HEK293 (cell line): ENCODE data around the gene MOV10L1.

Experiments used
- BCL11A ChIP-seq: fragments of 450-650 bp; formaldehyde crosslinking; IDR thresholded peaks from 2 replicates; pipeline ENCODE4 v1.5.1; 2016; ENCODE audit warnings: low read depth, missing biosample characterization, missing genetic modification characterization
- BCL11B ChIP-seq: fragments of 450-650 bp; formaldehyde crosslinking; IDR thresholded peaks from 2 replicates; pipeline ENCODE4 v1.5.1; 2016; ENCODE audit warnings: low read depth, missing biosample characterization, missing genetic modification characterization
- GLIS2 ChIP-seq: fragments of 450-650 bp; formaldehyde crosslinking; IDR thresholded peaks from 2 replicates; pipeline ENCODE4 v1.5.1; 2016; ENCODE audit warnings: missing biosample characterization, missing genetic modification characterization
- KLF9 ChIP-seq: fragments of 450-650 bp; formaldehyde crosslinking; IDR thresholded peaks from 2 replicates; pipeline ENCODE4 v1.5.1; 2016; ENCODE audit warnings: missing biosample characterization, missing genetic modification characterization, low read depth
- OSR2 ChIP-seq: fragments of 450-650 bp; formaldehyde crosslinking; IDR thresholded peaks from 2 replicates; pipeline ENCODE4 v1.5.1; 2016; ENCODE audit warnings: missing biosample characterization, missing genetic modification characterization
- SCRT1 ChIP-seq: fragments of 450-650 bp; formaldehyde crosslinking; IDR thresholded peaks from 2 replicates; pipeline ENCODE4 v1.5.1; 2016; ENCODE audit warnings: missing biosample characterization, missing genetic modification characterization, borderline replicate concordance
- SP2 ChIP-seq: fragments of 450-650 bp; formaldehyde crosslinking; IDR thresholded peaks from 2 replicates; pipeline ENCODE4 v1.5.1; 2016; ENCODE audit warnings: missing biosample characterization, missing genetic modification characterization
- SP7 ChIP-seq: fragments of 450-650 bp; formaldehyde crosslinking; IDR thresholded peaks from 2 replicates; pipeline ENCODE4 v1.5.1; 2016; ENCODE audit warnings: missing biosample characterization, missing genetic modification characterization
- TCF7L2 ChIP-seq: IDR thresholded peaks from 2 replicates; pipeline ENCODE4 v1.6.1; 2011; ENCODE audit warnings: low read depth, mild to moderate bottlenecking, inconsistent platforms, low read length, moderate library complexity, borderline replicate concordance
- ZBTB21 ChIP-seq: fragments of 450-650 bp; formaldehyde crosslinking; IDR thresholded peaks from 2 replicates; pipeline ENCODE4 v1.5.1; 2017; ENCODE audit warnings: missing biosample characterization, missing genetic modification characterization
- ZBTB8A ChIP-seq: fragments of 450-650 bp; formaldehyde crosslinking; IDR thresholded peaks from 2 replicates; pipeline ENCODE4 v1.5.1; 2016; ENCODE audit warnings: missing biosample characterization, missing genetic modification characterization
- ZFP41 ChIP-seq: fragments of 450-650 bp; formaldehyde crosslinking; IDR thresholded peaks from 2 replicates; pipeline ENCODE4 v1.5.1; 2016; ENCODE audit warnings: missing biosample characterization, missing genetic modification characterization, borderline replicate concordance
- ZNF169 ChIP-seq: fragments of 450-650 bp; formaldehyde crosslinking; IDR thresholded peaks from 2 replicates; pipeline ENCODE4 v1.5.1; 2016; ENCODE audit warnings: missing biosample characterization, missing genetic modification characterization
- ZNF2 ChIP-seq: fragments of 450-650 bp; formaldehyde crosslinking; IDR thresholded peaks from 2 replicates; pipeline ENCODE4 v1.5.1; 2016; ENCODE audit warnings: missing biosample characterization, missing genetic modification characterization
- ZNF211 ChIP-seq: fragments of 450-650 bp; formaldehyde crosslinking; IDR thresholded peaks from 2 replicates; pipeline ENCODE4 v1.5.1; 2016; ENCODE audit warnings: low read depth, missing biosample characterization, missing genetic modification characterization
- ZNF274 ChIP-seq, 2 experiments: fragments of 200-500 bp in 1 of 2; fragments of 450-650 bp in 1 of 2; sonication (Bioruptor generic) in 1 of 2; formaldehyde crosslinking in 1 of 2; IDR thresholded peaks; 2 replicates each; pipeline versions ENCODE4 v1.5.1 to v1.6.1; 2014 to 2016; ENCODE audit warnings: borderline replicate concordance in 1 of 2, inconsistent platforms in 1 of 2, low read length in 1 of 2, missing biosample characterization in 1 of 2, missing genetic modification characterization in 1 of 2
- ZNF530 ChIP-seq: fragments of 450-650 bp; formaldehyde crosslinking; IDR thresholded peaks from 2 replicates; pipeline ENCODE4 v1.5.1; 2016; ENCODE audit warnings: low read depth, missing biosample characterization, missing genetic modification characterization
- ZNF555 ChIP-seq: fragments of 450-650 bp; formaldehyde crosslinking; conservative IDR thresholded peaks from 2 replicates; pipeline ENCODE4 v1.5.1; 2017; ENCODE audit warnings: missing biosample characterization, mild to moderate bottlenecking, missing genetic modification characterization, inconsistent platforms
- ZNF571 ChIP-seq: fragments of 450-650 bp; formaldehyde crosslinking; IDR thresholded peaks from 2 replicates; pipeline ENCODE4 v1.5.0; 2017; ENCODE audit warnings: missing biosample characterization, missing genetic modification characterization
- ZNF677 ChIP-seq: fragments of 450-650 bp; IDR thresholded peaks from 2 replicates; pipeline ENCODE4 v1.5.0; 2018; ENCODE audit warnings: missing biosample characterization, mild to moderate bottlenecking, missing genetic modification characterization, moderate library complexity
- ZNF76 ChIP-seq: fragments of 450-650 bp; formaldehyde crosslinking; IDR thresholded peaks from 2 replicates; pipeline ENCODE4; 2016; ENCODE audit warnings: low read depth, missing biosample characterization, missing genetic modification characterization, borderline replicate concordance
- ZNF837 ChIP-seq: fragments of 450-650 bp; formaldehyde crosslinking; IDR thresholded peaks from 2 replicates; pipeline ENCODE4 v1.5.1; 2016; ENCODE audit warnings: missing biosample characterization, missing genetic modification characterization
- TF ChIP-seq, protein P1 (sequence below): fragments of 450-650 bp; formaldehyde crosslinking; IDR thresholded peaks from 2 replicates; pipeline ENCODE4 v1.5.1; 2017; ENCODE audit warnings: missing biosample characterization, missing genetic modification characterization
- TF ChIP-seq, protein P2 (sequence below): fragments of 450-650 bp; formaldehyde crosslinking; IDR thresholded peaks from 2 replicates; pipeline ENCODE4 v1.5.1; 2016; ENCODE audit warnings: missing biosample characterization, missing genetic modification characterization, borderline replicate concordance
- TF ChIP-seq, protein P3 (sequence below): fragments of 450-650 bp; formaldehyde crosslinking; IDR thresholded peaks from 2 replicates; pipeline ENCODE4 v1.5.1; 2016; ENCODE audit warnings: missing biosample characterization, missing genetic modification characterization
- TF ChIP-seq, protein P4 (sequence below): fragments of 450-650 bp; formaldehyde crosslinking; IDR thresholded peaks from 2 replicates; pipeline ENCODE4 v1.5.1; 2016; ENCODE audit warnings: missing biosample characterization, missing genetic modification characterization
- TF ChIP-seq, protein P5 (sequence below): fragments of 450-650 bp; formaldehyde crosslinking; IDR thresholded peaks from 2 replicates; pipeline ENCODE4 v1.5.1; 2016; ENCODE audit warnings: missing biosample characterization, missing genetic modification characterization

MOV10L1 gene

DNA sequence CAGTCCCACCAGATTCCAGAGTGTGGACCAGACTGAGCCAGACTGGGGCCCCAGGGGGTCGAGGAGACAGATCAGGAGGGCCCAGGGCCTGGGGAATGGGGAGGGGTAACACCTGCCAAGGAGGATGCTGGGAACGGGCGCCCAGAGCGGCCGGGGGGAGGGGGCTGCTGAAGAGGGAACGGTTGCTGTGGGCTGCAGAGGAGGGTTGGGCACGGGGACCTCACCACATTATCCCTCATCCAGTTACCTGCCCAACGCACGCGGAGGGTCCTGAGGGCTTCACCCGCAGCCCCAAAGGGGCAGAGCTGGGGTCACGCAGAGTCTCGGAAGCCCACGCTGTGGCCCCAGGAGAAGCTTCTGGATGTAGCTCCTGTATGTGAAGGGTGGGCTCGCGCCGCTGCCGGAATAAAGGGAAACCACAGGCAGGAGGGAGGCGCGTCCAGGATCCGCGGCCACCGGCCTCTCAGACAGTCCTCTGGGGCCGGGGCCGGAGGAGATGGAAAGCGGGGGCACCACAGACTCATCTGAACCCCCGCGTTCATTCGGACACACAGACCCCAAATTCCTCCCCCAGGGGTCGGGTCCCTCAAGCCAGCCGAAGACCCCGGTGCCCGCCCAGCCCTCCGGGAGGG, 110.1 kb downstream of the MOV10L1 start (continued):
- TF ChIP-seq, protein P1, sequence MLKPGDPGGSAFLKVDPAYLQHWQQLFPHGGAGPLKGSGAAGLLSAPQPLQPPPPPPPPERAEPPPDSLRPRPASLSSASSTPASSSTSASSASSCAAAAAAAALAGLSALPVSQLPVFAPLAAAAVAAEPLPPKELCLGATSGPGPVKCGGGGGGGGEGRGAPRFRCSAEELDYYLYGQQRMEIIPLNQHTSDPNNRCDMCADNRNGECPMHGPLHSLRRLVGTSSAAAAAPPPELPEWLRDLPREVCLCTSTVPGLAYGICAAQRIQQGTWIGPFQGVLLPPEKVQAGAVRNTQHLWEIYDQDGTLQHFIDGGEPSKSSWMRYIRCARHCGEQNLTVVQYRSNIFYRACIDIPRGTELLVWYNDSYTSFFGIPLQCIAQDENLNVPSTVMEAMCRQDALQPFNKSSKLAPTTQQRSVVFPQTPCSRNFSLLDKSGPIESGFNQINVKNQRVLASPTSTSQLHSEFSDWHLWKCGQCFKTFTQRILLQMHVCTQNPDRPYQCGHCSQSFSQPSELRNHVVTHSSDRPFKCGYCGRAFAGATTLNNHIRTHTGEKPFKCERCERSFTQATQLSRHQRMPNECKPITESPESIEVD (tag by site-specific recombination): no peak
- TF ChIP-seq TCF7L2 (no peak), ZNF274 (IDR thresholded peaks at IDR 0.05; ENCODE audit: low read length) (no peak), ZNF274 (tag by site-specific recombination; IDR thresholded peaks at IDR 0.05; ENCODE audit: borderline replicate concordance) (no peak), ZNF555 (no peak), ZNF530 (tag by site-specific recombination) (no peak), OSR2 (tag by site-specific recombination) (peak; percentile 91), ZNF677 (tag by site-specific recombination) (no peak), GLIS2 (tag by site-specific recombination) (peak; percentile 30), ZBTB8A (peak; percentile 49), SP7 (0 out of 2 replicates have a peak, but pooled peaks have one; percentile 22), ZNF2 (tag by site-specific recombination) (no peak), KLF9 (no peak), BCL11B (peak; percentile 46), SCRT1 (tag by site-specific recombination) (no peak), ZBTB21 (tag by site-specific recombination) (no peak), ZNF211 (no peak), BCL11A (peak; percentile 45; the same call in 1 of the 2 replicates), ZNF76 (peak; percentile 64), ZNF169 (tag by site-specific recombination) (no peak), ZNF571 (tag by site-specific recombination) (no peak), ZNF837 (no peak), ZFP41 (tag by site-specific recombination) (no peak), SP2 (tag by site-specific recombination) (peak; percentile 15)
- TF ChIP-seq, protein P2, sequence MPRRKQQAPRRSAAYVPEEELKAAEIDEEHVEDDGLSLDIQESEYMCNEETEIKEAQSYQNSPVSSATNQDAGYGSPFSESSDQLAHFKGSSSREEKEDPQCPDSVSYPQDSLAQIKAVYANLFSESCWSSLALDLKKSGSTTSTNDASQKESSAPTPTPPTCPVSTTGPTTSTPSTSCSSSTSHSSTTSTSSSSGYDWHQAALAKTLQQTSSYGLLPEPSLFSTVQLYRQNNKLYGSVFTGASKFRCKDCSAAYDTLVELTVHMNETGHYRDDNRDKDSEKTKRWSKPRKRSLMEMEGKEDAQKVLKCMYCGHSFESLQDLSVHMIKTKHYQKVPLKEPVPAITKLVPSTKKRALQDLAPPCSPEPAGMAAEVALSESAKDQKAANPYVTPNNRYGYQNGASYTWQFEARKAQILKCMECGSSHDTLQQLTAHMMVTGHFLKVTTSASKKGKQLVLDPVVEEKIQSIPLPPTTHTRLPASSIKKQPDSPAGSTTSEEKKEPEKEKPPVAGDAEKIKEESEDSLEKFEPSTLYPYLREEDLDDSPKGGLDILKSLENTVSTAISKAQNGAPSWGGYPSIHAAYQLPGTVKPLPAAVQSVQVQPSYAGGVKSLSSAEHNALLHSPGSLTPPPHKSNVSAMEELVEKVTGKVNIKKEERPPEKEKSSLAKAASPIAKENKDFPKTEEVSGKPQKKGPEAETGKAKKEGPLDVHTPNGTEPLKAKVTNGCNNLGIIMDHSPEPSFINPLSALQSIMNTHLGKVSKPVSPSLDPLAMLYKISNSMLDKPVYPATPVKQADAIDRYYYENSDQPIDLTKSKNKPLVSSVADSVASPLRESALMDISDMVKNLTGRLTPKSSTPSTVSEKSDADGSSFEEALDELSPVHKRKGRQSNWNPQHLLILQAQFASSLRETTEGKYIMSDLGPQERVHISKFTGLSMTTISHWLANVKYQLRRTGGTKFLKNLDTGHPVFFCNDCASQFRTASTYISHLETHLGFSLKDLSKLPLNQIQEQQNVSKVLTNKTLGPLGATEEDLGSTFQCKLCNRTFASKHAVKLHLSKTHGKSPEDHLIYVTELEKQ (tag by site-specific recombination): no peak
- TF ChIP-seq, protein P3, sequence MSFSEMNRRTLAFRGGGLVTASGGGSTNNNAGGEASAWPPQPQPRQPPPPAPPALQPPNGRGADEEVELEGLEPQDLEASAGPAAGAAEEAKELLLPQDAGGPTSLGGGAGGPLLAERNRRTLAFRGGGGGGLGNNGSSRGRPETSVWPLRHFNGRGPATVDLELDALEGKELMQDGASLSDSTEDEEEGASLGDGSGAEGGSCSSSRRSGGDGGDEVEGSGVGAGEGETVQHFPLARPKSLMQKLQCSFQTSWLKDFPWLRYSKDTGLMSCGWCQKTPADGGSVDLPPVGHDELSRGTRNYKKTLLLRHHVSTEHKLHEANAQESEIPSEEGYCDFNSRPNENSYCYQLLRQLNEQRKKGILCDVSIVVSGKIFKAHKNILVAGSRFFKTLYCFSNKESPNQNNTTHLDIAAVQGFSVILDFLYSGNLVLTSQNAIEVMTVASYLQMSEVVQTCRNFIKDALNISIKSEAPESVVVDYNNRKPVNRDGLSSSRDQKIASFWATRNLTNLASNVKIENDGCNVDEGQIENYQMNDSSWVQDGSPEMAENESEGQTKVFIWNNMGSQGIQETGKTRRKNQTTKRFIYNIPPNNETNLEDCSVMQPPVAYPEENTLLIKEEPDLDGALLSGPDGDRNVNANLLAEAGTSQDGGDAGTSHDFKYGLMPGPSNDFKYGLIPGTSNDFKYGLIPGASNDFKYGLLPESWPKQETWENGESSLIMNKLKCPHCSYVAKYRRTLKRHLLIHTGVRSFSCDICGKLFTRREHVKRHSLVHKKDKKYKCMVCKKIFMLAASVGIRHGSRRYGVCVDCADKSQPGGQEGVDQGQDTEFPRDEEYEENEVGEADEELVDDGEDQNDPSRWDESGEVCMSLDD (tag by site-specific recombination): 0 out of 2 replicates have a peak, but pooled peaks have one; percentile 18
- TF ChIP-seq, protein P4, sequence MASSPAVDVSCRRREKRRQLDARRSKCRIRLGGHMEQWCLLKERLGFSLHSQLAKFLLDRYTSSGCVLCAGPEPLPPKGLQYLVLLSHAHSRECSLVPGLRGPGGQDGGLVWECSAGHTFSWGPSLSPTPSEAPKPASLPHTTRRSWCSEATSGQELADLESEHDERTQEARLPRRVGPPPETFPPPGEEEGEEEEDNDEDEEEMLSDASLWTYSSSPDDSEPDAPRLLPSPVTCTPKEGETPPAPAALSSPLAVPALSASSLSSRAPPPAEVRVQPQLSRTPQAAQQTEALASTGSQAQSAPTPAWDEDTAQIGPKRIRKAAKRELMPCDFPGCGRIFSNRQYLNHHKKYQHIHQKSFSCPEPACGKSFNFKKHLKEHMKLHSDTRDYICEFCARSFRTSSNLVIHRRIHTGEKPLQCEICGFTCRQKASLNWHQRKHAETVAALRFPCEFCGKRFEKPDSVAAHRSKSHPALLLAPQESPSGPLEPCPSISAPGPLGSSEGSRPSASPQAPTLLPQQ: no peak
- TF ChIP-seq, protein P5, sequence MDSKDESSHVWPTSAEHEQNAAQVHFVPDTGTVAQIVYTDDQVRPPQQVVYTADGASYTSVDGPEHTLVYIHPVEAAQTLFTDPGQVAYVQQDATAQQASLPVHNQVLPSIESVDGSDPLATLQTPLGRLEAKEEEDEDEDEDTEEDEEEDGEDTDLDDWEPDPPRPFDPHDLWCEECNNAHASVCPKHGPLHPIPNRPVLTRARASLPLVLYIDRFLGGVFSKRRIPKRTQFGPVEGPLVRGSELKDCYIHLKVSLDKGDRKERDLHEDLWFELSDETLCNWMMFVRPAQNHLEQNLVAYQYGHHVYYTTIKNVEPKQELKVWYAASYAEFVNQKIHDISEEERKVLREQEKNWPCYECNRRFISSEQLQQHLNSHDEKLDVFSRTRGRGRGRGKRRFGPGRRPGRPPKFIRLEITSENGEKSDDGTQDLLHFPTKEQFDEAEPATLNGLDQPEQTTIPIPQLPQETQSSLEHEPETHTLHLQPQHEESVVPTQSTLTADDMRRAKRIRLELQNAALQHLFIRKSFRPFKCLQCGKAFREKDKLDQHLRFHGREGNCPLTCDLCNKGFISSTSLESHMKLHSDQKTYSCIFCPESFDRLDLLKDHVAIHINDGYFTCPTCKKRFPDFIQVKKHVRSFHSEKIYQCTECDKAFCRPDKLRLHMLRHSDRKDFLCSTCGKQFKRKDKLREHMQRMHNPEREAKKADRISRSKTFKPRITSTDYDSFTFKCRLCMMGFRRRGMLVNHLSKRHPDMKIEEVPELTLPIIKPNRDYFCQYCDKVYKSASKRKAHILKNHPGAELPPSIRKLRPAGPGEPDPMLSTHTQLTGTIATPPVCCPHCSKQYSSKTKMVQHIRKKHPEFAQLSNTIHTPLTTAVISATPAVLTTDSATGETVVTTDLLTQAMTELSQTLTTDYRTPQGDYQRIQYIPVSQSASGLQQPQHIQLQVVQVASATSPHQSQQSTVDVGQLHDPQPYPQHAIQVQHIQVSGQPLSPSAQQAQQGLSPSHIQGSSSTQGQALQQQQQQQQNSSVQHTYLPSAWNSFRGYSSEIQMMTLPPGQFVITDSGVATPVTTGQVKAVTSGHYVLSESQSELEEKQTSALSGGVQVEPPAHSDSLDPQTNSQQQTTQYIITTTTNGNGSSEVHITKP (tag by site-specific recombination): no peak
- TF ChIP-seq, all 188 proteins: peak for 17
